Mucosa of descending colon (tissue), 3 donors: ENCODE measurements around the gene GRB14. TPM values are rescaled to one million over a fixed set of nuclear protein-coding genes. Genes with fewer than 3 reads are reported as not detected.

ENCODE experiments used
- ATAC-seq: fragments of 200-7000 bp; cut with Tn5 transposase; one replicate; pipeline ENCODE4 v1.9.1; 2020; ENCODE audit warnings: mild to moderate bottlenecking, moderate library complexity
- DNase-seq, 3 donors: peaks; one replicate each; pipeline ENCODE4 v3.0.0-alpha.2; 2020
- H3K36me3 ChIP-seq: fragments of 200-600 bp; one replicate; pipeline ENCODE4 v1.8.0; 2021; ENCODE audit warnings: low read depth, mild to moderate bottlenecking
- H3K4me1 ChIP-seq: fragments of 200-600 bp; one replicate; pipeline ENCODE4 v1.8.0; 2021; ENCODE audit warnings: low read depth, mild to moderate bottlenecking
- H3K4me3 ChIP-seq: fragments of 200-600 bp; one replicate; pipeline ENCODE4 v1.8.0; 2021; ENCODE audit warnings: mild to moderate bottlenecking
- H3K9me3 ChIP-seq: fragments of 200-600 bp; one replicate; pipeline ENCODE4 v1.8.0; 2021; ENCODE audit warnings: mild to moderate bottlenecking
- CTCF ChIP-seq: fragments of 200-600 bp; IDR thresholded peaks from one replicate; pipeline ENCODE4 v1.8.0; 2022; ENCODE audit warnings: antibody characterized with exemption, mild to moderate bottlenecking
- intact Hi-C, 2 donors: fragments of 100-400 bp; cut with DNase I in 1 of 2; cut with micrococcal nuclease in 1 of 2; formaldehyde crosslinking; loops; one replicate each; pipeline versions ENCODE4 v1.11.0 to v1.11.1; 2022; cut with DNase I, micrococcal nuclease
- total RNA-seq, 3 donors: library from RNA; stranded (reverse); fragmentation: NEBNext Ultra II Directional in 2 of 3; extraction: Animal tissue kit (Norgen Biotek cat#: 25700) in 2 of 3; gene quantifications; one replicate each; pipeline versions ENCODE4 v1.2.1 to v1.2.4, GENCODE V29; 2021 to 2023
- donor health status: DM: no; HTN: no; CAD: no; lungs with moderate emphysema.
- donor health status: DM: no; HTN: no; CAD: no.
- donor health status: DM: no; HTN: yes; CAD: no.

GRB14 gene
- total RNA-seq, 3 donors from 2014 or later, result 0.77 to 3.4 (median 1.5) TPM

GRCh38 chr2:164595031-164595430, 26.3 kb downstream of the GRB14 start:
- Histone ChIP-seq H3K36me3 (no peaks in the 10 kb centered on the region), H3K4me1 (no peaks in the 10 kb centered on the region), H3K4me3 (no peak overlapping the region), H3K9me3 (no peaks in the 10 kb centered on the region)
- DNase-seq (no peak), ATAC-seq (no peak)
- TF ChIP-seq CTCF, result no peak
- intact Hi-C loops, result no loop called here

- Histone ChIP-seq H3K4me1 (no peaks in the 10 kb centered on the region), H3K4me3 (no peak overlapping the region), H3K36me3 (no peaks in the 10 kb centered on the region), H3K9me3 (no peaks in the 10 kb centered on the region)
- TF ChIP-seq CTCF, result no peak
- intact Hi-C loops, result no loop called here
- ATAC-seq (no peak), DNase-seq (no peak)
Measured at GRCh38 chr2:164593959-164594358, 27.3 kb downstream of the GRB14 start.

- no peak for DNase-seq
- no peaks in the 10 kb centered on the region for H3K36me3 ChIP-seq
- no peaks in the 10 kb centered on the region for H3K4me1 ChIP-seq
- H3K9me3 ChIP-seq, result no peaks in the 10 kb centered on the region
- no peak for ATAC-seq
- intact Hi-C loops, result no loop called here
- TF ChIP-seq CTCF, result no peak
- H3K4me3 ChIP-seq, result no peak overlapping the region
Measured at GRCh38 chr2:164593541-164593940, 27.7 kb downstream of the GRB14 start.

DNA sequence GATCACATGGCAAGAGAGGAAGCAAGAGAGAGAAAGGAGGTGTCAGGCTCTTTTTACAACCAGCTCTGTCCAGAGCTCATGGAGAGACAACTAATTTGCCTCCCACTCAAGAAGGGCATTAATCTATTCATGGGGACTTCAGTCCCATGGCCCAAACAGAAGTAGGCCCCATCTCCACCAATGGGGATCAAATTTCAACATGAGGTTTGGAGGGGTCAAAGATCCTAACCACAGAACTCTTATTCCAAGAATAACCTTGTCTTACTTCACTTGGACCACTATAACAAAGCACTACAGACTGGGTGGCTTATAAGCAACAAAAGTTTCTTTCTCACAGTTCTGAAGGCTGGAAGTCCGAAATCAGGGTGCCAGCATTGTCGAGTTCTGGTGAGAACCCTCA, 31.8 kb downstream of the GRB14 start:
- TF ChIP-seq CTCF, result no peak
- Histone ChIP-seq H3K9me3 (no peaks in the 10 kb centered on the region), H3K4me1 (no peaks in the 10 kb centered on the region), H3K4me3 (no peak overlapping the region), H3K36me3 (no peaks in the 10 kb centered on the region)
- intact Hi-C loops, result no loop called here
- ATAC-seq (no peak), DNase-seq (no peak)

DNA sequence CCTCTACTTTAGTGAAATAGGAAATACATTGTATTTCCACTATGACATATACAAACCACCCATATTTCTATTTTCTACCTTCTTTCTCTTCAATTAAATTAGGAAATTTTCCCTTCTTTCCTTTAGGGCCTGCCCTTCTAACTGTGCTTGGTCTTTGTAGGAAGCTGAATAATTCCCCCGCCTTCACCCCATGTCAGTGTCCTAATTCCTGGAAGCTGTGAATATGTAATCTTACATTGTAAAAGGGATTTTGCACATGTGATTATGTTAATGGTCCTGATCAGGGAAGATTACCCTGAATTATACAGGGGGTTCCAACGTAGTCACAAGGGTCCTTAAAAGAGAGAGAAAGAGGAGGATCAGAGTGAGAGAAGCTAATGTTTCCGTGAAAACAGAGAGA, 40.2 kb downstream of the GRB14 start:
- DNase-seq (no peak), ATAC-seq (no peak)
- Histone ChIP-seq H3K4me3 (no peak overlapping the region), H3K9me3 (no peaks in the 10 kb centered on the region), H3K36me3 (no peaks in the 10 kb centered on the region), H3K4me1 (no peaks in the 10 kb centered on the region)
- intact Hi-C loops, result no loop called here
- no peak for TF ChIP-seq CTCF

DNA sequence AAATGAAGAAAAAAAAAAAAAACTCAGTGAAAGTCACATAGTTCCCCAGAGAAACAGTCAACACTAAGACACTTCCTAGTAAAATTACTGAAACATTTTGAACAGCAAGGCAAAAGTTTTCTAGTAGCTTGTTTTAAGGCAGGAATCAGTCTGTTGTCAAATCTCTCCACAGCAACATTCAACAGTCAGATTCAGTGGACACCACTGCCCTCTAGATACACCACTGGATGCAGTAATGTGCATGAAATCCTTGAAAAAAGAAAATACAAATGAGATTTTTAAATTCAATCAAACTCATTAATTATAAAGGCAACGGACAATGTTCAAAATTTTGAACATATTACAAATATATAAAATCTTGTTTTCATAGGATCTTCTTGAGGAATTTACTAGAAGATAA, 46.4 kb downstream of the GRB14 start:
- intact Hi-C loops, result no loop called here
- H3K9me3 ChIP-seq, result no peaks in the 10 kb centered on the region
- H3K4me1 ChIP-seq, result no peaks in the 10 kb centered on the region
- H3K4me3 ChIP-seq, result no peak overlapping the region
- ATAC-seq (no peak), DNase-seq (no peak)
- H3K36me3 ChIP-seq, result no peaks in the 10 kb centered on the region
- no peak for TF ChIP-seq CTCF
